B cell (primary cell): ENCODE results near the gene HPCAL4.

ENCODE experiments used
- CTCF ChIP-seq: fragments of 200-600 bp; IDR thresholded peaks from one replicate; pipeline ENCODE4 v1.8.0; 2022; ENCODE audit warnings: antibody characterized with exemption, mild to moderate bottlenecking
- EZH2 ChIP-seq: IDR thresholded peaks from 2 replicates; pipeline ENCODE4 v1.6.1; 2012; ENCODE audit warnings: borderline replicate concordance, low read depth, mild to moderate bottlenecking, moderate library complexity, low read length; ENCODE audit not compliant: insufficient read depth, poor library complexity, severe bottlenecking

- TF ChIP-seq CTCF (no peak), EZH2 (no peak)
Observed at GRCh38 chr1:39711104-39711965, 20.1 kb upstream of the HPCAL4 start.
